WTC11 (cell line): ENCODE results near the gene CASKIN1.

ENCODE experiments used
- ATF1 ChIP-seq: sonication (generic); formaldehyde crosslinking; IDR thresholded peaks from 2 replicates; pipeline ENCODE4 v1.8.1; 2023; ENCODE audit warnings: mild to moderate bottlenecking, moderate library complexity, missing genetic modification reagents
- ESRRA ChIP-seq: sonication (generic); formaldehyde crosslinking; IDR thresholded peaks from 2 replicates; pipeline ENCODE4 v1.8.1; 2022; ENCODE audit warnings: mild to moderate bottlenecking, missing genetic modification reagents, borderline replicate concordance
- TF ChIP-seq, protein P1 (sequence below): fragments of 200-600 bp; IDR thresholded peaks from 2 replicates; pipeline ENCODE4 v1.8.0; 2022; ENCODE audit warnings: antibody characterized with exemption

DNA sequence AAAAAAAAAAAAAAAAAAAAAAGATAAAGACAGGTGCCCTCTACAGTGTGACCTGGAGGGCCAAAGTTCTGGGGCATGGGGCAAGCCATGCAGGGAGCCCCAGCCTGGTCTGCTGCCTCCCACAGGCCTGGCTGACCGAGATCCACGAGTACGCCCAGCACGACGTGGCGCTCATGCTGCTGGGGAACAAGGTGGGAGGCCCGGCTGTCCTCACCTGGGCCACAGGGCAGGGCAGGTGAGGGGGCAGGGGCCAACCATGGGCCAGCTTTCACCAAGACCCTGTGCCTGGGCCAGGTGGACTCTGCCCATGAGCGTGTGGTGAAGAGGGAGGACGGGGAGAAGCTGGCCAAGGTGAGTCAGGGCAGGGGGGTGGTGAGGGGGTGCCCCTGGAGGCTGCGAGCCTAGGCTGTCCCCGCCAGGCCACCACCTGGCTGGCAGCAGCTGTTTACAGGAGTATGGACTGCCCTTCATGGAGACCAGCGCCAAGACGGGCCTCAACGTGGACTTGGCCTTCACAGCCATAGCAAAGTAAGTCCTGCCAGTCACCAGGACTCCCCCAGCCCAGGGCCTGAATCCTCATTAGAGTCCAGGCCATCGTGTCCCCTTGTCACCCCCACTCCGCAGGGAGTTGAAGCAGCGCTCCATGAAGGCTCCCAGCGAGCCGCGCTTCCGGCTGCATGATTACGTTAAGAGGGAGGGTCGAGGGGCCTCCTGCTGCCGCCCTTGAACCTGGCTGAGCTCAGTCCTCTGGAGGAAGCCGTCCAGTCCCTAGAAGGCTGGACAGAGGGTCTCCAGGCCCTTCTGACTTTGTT is 43.5 kb downstream of the CASKIN1 start:
- TF ChIP-seq, protein P1, sequence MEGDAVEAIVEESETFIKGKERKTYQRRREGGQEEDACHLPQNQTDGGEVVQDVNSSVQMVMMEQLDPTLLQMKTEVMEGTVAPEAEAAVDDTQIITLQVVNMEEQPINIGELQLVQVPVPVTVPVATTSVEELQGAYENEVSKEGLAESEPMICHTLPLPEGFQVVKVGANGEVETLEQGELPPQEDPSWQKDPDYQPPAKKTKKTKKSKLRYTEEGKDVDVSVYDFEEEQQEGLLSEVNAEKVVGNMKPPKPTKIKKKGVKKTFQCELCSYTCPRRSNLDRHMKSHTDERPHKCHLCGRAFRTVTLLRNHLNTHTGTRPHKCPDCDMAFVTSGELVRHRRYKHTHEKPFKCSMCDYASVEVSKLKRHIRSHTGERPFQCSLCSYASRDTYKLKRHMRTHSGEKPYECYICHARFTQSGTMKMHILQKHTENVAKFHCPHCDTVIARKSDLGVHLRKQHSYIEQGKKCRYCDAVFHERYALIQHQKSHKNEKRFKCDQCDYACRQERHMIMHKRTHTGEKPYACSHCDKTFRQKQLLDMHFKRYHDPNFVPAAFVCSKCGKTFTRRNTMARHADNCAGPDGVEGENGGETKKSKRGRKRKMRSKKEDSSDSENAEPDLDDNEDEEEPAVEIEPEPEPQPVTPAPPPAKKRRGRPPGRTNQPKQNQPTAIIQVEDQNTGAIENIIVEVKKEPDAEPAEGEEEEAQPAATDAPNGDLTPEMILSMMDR: no peak
- peak; percentile 24 for TF ChIP-seq ATF1 (CRISPR knock-in tag)
- no peak; the same call in 1 of the 2 replicates for TF ChIP-seq ESRRA (CRISPR knock-in tag)
